Tibial nerve (tissue), 4 donors: ENCODE data around the gene GMPPA. TPM values are rescaled to one million over a fixed set of nuclear protein-coding genes. Genes with fewer than 3 reads are reported as not detected.
A peak's percentile ranks its signal among the peaks of the same experiment; 100 is the strongest.

Experiments used
- DNase-seq, 2 donors: peaks; one replicate each; pipeline ENCODE4 v3.0.0-alpha.2; 2019; ENCODE audit warnings: low spot score in 2 of 2
- H3K27ac ChIP-seq, 4 donors: fragments of 200-600 bp; sonication (generic) in 3 of 4; one replicate each; pipeline ENCODE4 v1.5.1; 2017 to 2019; ENCODE audit warnings: mild to moderate bottlenecking in 1 of 4
- H3K27me3 ChIP-seq, 2 donors: fragments of 200-600 bp; sonication (generic) in 1 of 2; one replicate each; pipeline versions ENCODE4 v1.5.1 to v1.6.0; 2017 to 2019
- H3K36me3 ChIP-seq, 3 donors: fragments of 200-600 bp; sonication (generic); one replicate each; pipeline ENCODE4 v1.5.1; 2018 to 2019
- H3K4me1 ChIP-seq, 4 donors: fragments of 200-600 bp; sonication (generic) in 3 of 4; one replicate each; pipeline ENCODE4 v1.5.1; 2017 to 2019
- H3K4me3 ChIP-seq, 4 donors: fragments of 200-600 bp; sonication (generic) in 3 of 4; one replicate each; pipeline ENCODE4 v1.5.1; 2017 to 2019; ENCODE audit warnings: mild to moderate bottlenecking in 1 of 4, moderate library complexity in 1 of 4
- H3K9me3 ChIP-seq, 4 donors: fragments of 200-600 bp; sonication (generic) in 3 of 4; one replicate each; pipeline ENCODE4 v1.5.1; 2017 to 2019
- CTCF ChIP-seq, 5 experiments: fragments of 200-600 bp in 3 of 5; fragments of 450-650 bp in 2 of 5; sonication (generic) in 3 of 5; IDR thresholded peaks; one replicate each; pipeline ENCODE4 v1.5.1; 2016 to 2019; ENCODE audit warnings: antibody characterized with exemption in 5 of 5, mild to moderate bottlenecking in 3 of 5, moderate library complexity in 2 of 5
- EP300 ChIP-seq, 2 donors: sonication (generic); formaldehyde crosslinking; IDR thresholded peaks; one replicate each; pipeline ENCODE4 v1.6.1; 2017; ENCODE audit warnings: antibody characterized with exemption in 2 of 2, mild to moderate bottlenecking in 1 of 2
- POLR2A ChIP-seq, 2 donors: fragments of 450-650 bp; IDR thresholded peaks; one replicate each; pipeline ENCODE4 v1.6.1; 2017; ENCODE audit warnings: antibody characterized with exemption in 2 of 2, mild to moderate bottlenecking in 2 of 2, moderate library complexity in 2 of 2
- WGBS, 2 donors: methylation state at CpG; one replicate each; pipeline ENCODE4 v1.1.5; 2018; 5-methylcytosine and 5-hydroxymethylcytosine counted together
- total RNA-seq, 4 donors: library from RNA; depleted of rRNA; stranded (reverse); fragments of >200 nt; gene quantifications; one replicate each; pipeline ENCODE4 v1.1.0, GENCODE V29; 2016

The GMPPA gene
- total RNA-seq, 4 donors from 2014 or later = 18.8 to 29.7 (median 27.8) TPM

- 79 to 87% methylated on average over 36 to 46 of the region's 46 CpGs for WGBS, 2 donors
- Histone ChIP-seq H3K9me3 (no peaks in the 10 kb centered on the region), H3K4me3 (no peak overlapping the region), H3K27me3 (no peaks in the 10 kb centered on the region), H3K27ac (peak overlapping the region; percentile 38 to 97 (median 80)), H3K36me3 (peaks cover 0 to 26% (median 0%) of the 10 kb centered on the region in 3 donors), H3K4me1 (peaks cover 0 to 73% (median 41%) of the 10 kb centered on the region in 4 donors)
- DNase-seq = no peak
- TF ChIP-seq CTCF (IDR thresholded peaks at IDR 0.05) (no peak), EP300 (IDR thresholded peaks at IDR 0.05) (no peak), POLR2A (IDR thresholded peaks at IDR 0.05) (no peak)
These were observed 41.4 kb downstream of the GMPPA start for GRCh38 chr2:219539926-219540678.

GRCh38 chr2:219540784-219541504, 42.3 kb downstream of the GMPPA start:
- 85 to 87% methylated on average over 12 of the region's 12 CpGs for WGBS, 2 donors
- Histone ChIP-seq H3K36me3 (peaks cover 0 to 26% (median 0%) of the 10 kb centered on the region in 3 donors), H3K4me3 (no peak overlapping the region), H3K4me1 (peaks cover 0 to 75% (median 41%) of the 10 kb centered on the region in 4 donors), H3K27me3 (no peaks in the 10 kb centered on the region), H3K27ac (peak overlapping the region in 1 of 4 donors; percentile 97), H3K9me3 (no peaks in the 10 kb centered on the region)
- TF ChIP-seq POLR2A (IDR thresholded peaks at IDR 0.05) (no peak), CTCF (IDR thresholded peaks at IDR 0.05) (no peak), EP300 (IDR thresholded peaks at IDR 0.05) (no peak)
- no peak for DNase-seq

GRCh38 chr2:219541611-219542180, 43.0 kb downstream of the GMPPA start:
- DNase-seq = peak; percentile 41 to 67
- Histone ChIP-seq H3K36me3 (peaks cover 0 to 26% (median 0%) of the 10 kb centered on the region in 3 donors), H3K9me3 (no peaks in the 10 kb centered on the region), H3K4me3 (peak overlapping the region in 3 of 4 donors; percentile 17 to 30 (median 25)), H3K27ac (peak overlapping the region; percentile 41 to 97 (median 74)), H3K27me3 (no peaks in the 10 kb centered on the region), H3K4me1 (peaks cover 0 to 73% (median 41%) of the 10 kb centered on the region in 4 donors)
- TF ChIP-seq EP300 (IDR thresholded peaks at IDR 0.05) = peak in 1 of 2 donors; percentile 11
- TF ChIP-seq CTCF (IDR thresholded peaks at IDR 0.05) = peak; percentile 82 to 98 (median 90)
- no peak for TF ChIP-seq POLR2A (IDR thresholded peaks at IDR 0.05)
- 10 to 22% methylated on average over 17 to 29 of the region's 48 CpGs for WGBS, 2 donors

DNA sequence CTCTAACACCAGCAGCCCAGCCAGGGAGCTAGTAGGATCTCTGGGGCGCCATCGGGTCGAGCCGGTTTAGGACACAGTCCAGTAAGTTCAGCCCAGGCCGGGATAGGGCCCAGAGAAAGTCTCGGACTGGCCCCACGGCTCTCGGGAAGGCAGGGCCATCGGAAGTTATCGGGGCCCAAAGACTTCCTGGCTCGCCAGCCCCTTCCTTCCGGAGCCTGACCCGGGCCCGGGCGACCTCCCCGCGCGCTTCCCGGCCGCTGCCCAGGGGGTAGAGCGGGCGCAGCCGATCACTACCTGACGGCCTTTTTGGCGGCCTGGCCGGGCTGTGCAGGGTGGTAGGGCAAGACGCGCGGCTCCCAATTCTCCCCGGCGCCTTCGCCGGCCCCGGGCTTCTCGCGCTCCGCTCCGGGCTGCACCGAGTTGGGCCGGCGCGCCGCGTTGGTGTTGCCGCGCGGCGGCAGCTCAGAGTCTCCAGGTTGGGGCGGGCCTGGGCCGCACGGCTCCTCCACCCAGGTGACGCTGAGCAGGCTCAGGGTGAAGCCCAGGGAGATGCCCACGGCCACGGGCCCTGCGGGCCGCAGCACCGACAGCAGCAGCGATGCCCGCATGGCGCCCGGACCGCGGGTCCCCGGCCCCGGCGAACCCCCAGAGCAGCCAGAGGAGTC, 44.4 kb downstream of the GMPPA start:
- Histone ChIP-seq H3K27ac (peak overlapping the region; percentile 75 to 97 (median 88)), H3K4me1 (peaks cover 0 to 59% (median 32%) of the 10 kb centered on the region in 4 donors), H3K36me3 (peaks cover 0 to 29% (median 0%) of the 10 kb centered on the region in 3 donors), H3K9me3 (no peaks in the 10 kb centered on the region), H3K4me3 (peak overlapping the region; percentile 37 to 90 (median 74)), H3K27me3 (no peaks in the 10 kb centered on the region)
- 0 to 2% methylated on average over 5 to 45 of the region's 66 CpGs for WGBS, 2 donors
- no peak for DNase-seq
- TF ChIP-seq EP300 (IDR thresholded peaks at IDR 0.05) (no peak), POLR2A (IDR thresholded peaks at IDR 0.05) (no peak), CTCF (IDR thresholded peaks at IDR 0.05) (no peak)
